VCaP (cell line): ENCODE results near the gene CELA3B.

Experiments used
- H3K27ac ChIP-seq: fragments of 450-650 bp; 2 replicates; pipeline ENCODE4 v1.5.1; 2017
- TF ChIP-seq, protein P1 (sequence below): fragments of 450-650 bp; conservative IDR thresholded peaks from 2 replicates; pipeline ENCODE4 v1.5.1; 2017; ENCODE audit warnings: mild to moderate bottlenecking, moderate library complexity

The CELA3B gene

DNA sequence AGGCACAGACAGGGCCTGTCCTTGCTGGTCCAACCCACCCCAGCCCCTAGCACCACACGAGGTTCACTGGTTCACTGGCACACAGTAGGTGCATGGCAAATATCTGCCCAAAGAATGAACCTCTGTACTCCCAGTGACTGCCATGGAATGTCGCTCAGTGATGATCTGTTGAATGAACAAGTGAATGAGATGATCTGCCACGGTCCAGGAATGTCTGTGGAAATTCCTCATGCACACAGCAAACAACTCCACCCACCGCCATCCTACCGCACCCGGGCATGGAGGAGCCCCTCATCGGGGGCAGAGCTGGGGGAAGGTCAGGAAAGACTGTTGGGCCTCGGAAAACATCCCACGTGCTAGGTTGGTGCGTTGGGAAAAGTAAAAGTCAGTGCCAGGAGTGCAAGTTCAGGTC lies 41.4 kb upstream of the CELA3B start:
- TF ChIP-seq, protein P1, sequence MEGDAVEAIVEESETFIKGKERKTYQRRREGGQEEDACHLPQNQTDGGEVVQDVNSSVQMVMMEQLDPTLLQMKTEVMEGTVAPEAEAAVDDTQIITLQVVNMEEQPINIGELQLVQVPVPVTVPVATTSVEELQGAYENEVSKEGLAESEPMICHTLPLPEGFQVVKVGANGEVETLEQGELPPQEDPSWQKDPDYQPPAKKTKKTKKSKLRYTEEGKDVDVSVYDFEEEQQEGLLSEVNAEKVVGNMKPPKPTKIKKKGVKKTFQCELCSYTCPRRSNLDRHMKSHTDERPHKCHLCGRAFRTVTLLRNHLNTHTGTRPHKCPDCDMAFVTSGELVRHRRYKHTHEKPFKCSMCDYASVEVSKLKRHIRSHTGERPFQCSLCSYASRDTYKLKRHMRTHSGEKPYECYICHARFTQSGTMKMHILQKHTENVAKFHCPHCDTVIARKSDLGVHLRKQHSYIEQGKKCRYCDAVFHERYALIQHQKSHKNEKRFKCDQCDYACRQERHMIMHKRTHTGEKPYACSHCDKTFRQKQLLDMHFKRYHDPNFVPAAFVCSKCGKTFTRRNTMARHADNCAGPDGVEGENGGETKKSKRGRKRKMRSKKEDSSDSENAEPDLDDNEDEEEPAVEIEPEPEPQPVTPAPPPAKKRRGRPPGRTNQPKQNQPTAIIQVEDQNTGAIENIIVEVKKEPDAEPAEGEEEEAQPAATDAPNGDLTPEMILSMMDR, result no peak
- H3K27ac ChIP-seq, result peak overlapping the region; percentile 85

DNA sequence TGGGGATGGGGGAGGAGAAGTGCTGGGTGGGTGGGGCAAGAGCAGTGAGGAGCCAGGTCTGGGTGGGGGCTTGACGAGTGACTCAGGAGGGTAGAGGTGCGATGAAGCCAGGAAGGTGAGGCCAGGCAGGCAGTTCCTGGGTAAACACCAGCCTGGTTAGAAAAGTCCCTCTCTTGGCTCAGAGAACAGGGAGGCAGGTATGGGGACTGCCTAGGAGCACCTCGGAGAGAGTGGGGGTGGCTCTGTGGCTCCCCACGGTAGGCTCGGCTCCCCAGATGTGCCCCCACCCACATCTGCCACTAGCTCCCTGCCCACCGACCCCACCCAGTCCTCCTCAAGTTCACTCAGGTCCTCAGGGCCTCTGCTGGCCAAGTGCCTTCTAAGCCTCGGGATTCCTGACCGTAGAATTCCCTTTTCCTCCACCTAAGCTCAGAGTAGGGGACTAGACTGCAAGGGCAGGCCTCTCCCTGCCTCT lies 40.9 kb upstream of the CELA3B start:
- TF ChIP-seq, protein P1, result no peak
- peak overlapping the region; percentile 85 for H3K27ac ChIP-seq

DNA sequence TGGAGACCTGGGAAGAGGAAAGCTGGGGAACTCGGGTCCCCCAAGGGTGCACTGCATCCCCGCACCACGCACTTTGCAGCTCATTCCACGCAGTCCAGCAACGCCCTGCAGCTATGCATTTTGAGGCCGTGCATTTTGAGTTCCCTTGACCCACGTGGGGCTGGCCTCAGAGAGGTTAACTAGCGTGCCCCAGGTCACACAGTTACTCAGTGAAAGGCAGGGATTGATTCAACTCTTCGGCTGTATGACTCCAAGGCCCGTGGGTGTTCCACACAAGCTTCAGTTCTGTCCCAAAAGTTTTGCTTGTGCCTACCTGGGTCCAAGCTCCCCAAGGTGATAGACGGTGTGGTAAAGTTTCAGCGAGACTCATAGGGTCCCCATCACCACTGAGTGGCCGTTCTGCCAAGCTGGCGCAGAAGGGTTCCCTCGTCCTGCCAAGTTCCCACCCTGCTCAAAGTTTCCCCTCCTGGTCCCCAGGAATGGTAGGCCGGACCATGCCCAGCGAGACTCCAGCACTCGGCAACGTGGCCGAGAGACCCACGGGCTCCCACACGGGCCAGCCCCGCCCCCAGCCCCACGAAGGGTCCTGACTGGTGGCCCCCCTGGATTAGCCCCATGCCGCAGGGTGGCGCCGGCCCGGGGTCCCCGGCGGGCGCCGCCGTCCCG lies 40.3 kb upstream of the CELA3B start:
- H3K27ac ChIP-seq, result peak overlapping the region; percentile 85
- TF ChIP-seq, protein P1, result no peak

DNA sequence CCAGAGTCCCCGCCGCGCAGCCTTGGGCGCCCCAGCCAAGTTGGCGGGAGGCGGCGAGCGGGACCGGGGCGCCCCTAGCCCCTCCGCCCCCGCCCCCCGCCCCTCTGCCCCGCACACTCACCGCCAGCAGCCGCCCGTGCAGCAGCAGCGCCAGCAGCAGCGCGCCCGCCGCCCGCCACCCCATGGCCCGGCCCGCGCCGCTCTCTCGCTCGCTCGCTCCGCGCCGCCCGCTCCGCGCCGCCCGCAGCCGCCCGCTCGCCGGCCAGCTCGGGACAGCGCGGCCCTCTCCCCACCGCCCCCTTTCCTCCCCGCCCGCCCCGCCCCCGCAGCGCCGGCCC lies 39.8 kb upstream of the CELA3B start, which contains the start of gene HSPG2:
Gene HSPG2, minus strand, starts transcription at position 277 of the 338 bp plus-strand sequence. Its CDS starts 93 bp downstream, at position 184.
- H3K27ac ChIP-seq, result peak within 1 kb of the TSS; percentile 85
- TF ChIP-seq, protein P1, result no peak

DNA sequence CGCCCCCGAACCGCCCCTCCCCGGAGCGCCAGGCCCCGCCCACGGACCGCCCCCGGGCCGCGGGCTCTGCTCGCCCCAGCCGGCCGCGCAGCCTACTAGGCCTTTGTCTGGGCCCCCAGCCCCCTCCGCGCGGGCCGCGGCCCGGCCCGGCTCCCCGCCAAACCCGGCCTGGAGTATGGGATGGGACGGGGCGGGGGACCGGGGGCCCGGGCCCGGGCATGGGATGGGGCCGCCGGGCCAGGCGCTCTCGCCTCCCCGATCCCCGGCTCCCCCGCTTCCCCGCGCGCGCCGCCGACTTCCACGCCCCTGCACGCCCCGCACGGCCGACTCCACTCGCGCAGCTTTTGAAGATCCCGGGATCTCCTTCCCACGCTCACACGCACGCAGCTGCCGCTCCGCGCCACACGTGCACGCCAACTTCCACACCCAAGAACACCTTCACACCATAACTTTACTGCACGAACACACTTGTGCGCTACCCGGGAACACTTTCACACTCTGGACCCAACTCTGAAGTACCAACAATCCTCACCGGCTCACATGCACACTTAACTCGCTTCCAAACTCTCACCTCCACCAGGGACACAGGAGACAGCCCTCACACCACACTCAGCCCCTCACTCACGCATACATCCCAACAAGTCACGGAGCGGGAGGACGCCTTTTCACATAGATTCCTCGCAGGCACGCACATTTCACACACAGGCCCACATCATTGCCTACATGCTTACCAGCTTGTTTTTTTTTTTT lies 39.3 kb upstream of the CELA3B start:
- peak overlapping the region; percentile 85 for H3K27ac ChIP-seq
- TF ChIP-seq, protein P1, result no peak

DNA sequence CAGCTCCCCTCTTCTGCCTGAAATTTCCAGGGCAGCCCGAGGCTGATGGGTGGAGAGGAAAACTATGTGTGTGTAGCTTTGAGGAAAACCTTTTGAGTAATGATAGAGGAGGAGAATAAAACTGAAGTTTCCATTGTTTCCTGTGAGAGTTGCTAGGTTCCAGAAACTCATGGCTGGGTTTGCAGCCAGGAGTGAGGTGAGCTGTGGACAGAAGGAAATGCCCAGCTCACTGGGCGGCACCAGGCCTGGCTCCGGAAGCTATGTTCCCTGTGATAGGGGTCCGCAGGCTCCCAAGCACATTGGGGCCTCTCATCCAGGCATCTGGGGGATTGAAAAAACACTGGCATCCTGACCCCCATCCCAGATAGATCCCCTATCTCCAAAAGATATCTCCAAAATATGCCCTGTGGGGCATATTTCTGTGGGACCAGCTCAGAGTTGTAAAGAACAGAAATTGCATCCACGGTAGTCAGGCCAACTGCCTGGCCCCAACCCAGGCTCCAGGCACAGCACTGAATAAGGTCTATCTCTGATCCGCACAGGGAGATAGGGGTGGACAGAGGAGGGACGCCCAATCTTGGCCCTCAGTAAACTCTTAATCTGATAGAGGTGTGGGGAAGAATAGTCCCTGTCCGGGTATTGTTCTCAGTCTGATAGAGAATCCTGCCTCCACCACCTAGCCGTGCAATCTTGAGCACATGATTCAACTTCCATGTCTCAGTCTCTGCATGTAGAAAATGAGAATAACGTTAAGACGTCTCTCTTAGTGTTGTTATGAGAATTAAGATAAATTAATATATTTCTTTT lies 37.9 kb upstream of the CELA3B start:
- TF ChIP-seq, protein P1, result no peak
- no peak overlapping the region; the same call in 1 of the 2 replicates for H3K27ac ChIP-seq
